Fibroblast of mammary gland (primary cell): ENCODE results near the gene HIVEP3.

ENCODE experiments used
- DNase-seq: peaks from one replicate; pipeline ENCODE4 v3.0.0-alpha.2; 2010; ENCODE audit warnings: low read depth
- H3K4me3 ChIP-seq: 2 replicates; pipeline ENCODE4 v1.5.1; 2011; ENCODE audit warnings: low read depth, mild to moderate bottlenecking, low read length, moderate library complexity; ENCODE audit not compliant: control insufficient read depth
- TF ChIP-seq, protein P1 (sequence below): conservative IDR thresholded peaks from 2 replicates; pipeline ENCODE4 v1.5.1; 2011; ENCODE audit warnings: low read depth, low read length, inconsistent platforms; ENCODE audit not compliant: control insufficient read depth, insufficient read depth

HIVEP3 gene

DNA sequence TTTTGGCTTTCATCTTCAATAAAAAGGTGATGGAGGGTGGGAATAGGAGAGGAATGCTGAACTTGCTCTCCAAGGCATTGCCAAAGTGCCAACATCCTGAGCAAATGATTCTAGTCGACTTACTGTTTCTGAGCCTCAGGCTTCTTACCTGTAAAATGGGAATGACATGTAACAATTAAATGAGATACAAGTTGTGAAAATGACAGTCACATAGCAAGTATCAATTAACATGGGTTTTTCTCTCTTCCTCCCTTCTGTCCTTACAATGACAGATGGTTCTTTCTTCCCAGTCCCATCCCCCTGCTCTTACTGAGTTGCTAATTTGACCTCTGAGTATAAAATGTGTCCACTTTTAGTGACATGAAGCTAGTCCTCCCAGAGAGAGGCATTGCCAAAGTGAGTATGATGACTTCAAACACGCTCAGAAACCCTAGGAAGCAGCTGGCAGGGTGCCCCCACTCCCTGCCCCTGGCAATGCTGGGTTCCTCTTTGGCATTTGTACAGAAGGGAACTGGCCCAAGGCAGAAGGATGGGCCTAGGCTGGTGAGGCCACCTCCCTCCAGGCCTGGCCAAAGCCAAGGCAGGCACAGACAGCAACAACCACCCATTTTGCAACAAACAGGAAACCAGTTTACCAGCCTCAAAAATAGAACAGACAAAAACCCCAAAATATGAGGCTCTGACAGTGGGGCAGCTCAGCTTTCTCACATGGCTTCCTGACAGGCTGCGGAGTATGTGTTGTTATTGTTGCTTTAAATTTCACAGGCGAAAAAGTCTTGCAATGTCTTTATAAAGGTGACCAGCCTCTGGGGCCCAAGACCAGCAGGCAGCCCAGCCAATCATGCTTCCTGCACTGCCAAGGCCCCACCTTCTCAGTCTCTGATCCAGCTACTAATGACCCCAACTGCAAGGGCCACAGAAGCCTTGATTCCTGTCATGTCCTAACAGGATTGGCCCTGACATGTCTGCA lies 115.9 kb downstream of the HIVEP3 start:
- no peak for DNase-seq
- H3K4me3 ChIP-seq = no peak overlapping the region
- TF ChIP-seq, protein P1, sequence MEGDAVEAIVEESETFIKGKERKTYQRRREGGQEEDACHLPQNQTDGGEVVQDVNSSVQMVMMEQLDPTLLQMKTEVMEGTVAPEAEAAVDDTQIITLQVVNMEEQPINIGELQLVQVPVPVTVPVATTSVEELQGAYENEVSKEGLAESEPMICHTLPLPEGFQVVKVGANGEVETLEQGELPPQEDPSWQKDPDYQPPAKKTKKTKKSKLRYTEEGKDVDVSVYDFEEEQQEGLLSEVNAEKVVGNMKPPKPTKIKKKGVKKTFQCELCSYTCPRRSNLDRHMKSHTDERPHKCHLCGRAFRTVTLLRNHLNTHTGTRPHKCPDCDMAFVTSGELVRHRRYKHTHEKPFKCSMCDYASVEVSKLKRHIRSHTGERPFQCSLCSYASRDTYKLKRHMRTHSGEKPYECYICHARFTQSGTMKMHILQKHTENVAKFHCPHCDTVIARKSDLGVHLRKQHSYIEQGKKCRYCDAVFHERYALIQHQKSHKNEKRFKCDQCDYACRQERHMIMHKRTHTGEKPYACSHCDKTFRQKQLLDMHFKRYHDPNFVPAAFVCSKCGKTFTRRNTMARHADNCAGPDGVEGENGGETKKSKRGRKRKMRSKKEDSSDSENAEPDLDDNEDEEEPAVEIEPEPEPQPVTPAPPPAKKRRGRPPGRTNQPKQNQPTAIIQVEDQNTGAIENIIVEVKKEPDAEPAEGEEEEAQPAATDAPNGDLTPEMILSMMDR = no peak

DNA sequence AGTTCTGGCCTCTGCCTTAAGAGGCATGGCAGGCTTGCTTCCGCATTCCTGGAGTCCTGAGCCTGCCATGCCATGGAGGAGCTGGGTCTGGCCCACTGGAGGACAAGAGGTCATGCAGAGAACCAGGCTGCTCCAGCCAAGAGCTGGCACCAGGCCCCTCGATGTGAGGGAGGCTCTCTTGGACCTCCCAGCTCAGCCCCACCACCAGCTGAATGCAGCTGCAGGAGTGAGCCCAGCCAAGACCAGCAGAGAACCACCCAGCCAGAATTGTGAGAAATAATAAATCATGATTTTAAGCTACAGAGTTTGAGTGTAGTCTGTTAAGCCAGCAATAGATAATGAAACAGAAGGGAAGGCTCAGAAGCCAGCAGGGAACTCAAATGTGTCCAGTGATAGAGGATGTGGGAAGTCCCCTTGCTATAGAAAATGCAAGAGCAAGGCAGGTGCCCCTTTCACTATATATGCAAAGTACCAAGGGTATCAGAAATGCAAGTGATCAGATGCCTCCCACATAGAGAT lies 118.4 kb downstream of the HIVEP3 start:
- TF ChIP-seq, protein P1 = no peak
- no peak for DNase-seq
- no peak overlapping the region for H3K4me3 ChIP-seq

DNA sequence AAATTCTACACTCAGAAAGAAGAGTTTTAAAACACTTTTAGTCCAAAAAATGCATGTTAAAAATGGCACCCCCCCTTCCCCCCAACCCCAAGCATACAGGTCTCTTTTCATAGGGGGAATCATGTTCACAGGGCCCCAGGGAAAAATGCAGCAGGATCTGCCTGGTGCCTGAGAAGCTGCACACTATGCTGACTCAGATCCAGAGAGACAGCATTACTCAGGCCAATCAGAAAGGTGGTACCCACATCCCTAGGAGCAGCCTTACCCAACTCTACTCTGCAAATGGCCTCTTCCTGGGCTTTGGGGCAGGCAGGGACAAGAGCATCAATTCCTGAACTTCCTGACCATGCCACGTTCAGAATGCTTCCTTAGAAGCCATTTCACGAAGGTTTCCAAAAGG lies 119.0 kb downstream of the HIVEP3 start:
- no peak overlapping the region for H3K4me3 ChIP-seq
- TF ChIP-seq, protein P1 = no peak
- peak; percentile 55 for DNase-seq

DNA sequence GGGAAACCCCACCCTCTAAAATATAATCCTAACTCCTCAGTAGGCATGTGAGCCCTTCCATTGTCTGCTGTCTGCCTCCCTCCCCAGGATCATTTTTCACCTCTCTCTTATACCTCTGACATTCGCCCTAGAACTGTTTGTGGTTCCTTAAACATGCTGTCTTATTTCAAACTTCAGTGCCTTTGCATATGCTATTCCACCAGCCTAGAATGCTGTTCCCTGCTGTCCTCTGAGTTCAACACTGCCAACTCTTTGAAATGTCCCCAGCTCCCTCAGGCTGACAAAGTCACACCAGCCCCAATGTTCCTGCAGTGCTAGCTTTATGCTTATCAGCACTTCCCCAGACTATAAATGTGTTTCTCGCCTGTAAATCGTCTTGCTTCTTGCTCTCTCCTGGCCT lies 119.5 kb downstream of the HIVEP3 start:
- no peak for DNase-seq
- H3K4me3 ChIP-seq = no peak overlapping the region
- TF ChIP-seq, protein P1 = no peak

DNA sequence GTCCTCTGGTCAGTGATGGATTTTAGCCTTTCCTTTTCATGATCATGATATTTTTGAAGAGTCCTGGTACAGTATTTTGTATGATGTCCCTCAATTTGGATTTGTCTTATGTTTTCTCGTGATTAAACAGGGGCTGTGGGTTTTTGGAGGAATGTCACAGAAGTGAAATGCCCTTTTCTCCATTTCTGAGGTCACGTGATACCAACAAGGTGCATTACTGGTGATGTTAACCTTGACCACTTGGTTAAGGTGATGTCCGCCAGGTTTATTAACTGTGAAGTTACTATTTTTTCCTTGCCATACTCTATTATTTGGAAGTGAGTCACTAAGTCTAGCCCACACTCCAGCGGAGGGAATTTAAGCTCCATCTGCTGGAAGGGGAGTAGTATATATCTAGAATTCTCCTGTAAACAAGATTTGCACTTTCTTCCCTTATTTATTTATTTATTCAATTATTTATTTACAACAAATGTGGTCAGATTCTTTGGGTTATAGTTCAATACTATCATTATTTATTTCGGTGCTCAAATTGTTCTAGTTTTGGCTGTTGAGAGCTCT lies 123.4 kb downstream of the HIVEP3 start:
- no peak overlapping the region for H3K4me3 ChIP-seq
- TF ChIP-seq, protein P1 = peak; percentile 73
- DNase-seq = peak; percentile 77

DNA sequence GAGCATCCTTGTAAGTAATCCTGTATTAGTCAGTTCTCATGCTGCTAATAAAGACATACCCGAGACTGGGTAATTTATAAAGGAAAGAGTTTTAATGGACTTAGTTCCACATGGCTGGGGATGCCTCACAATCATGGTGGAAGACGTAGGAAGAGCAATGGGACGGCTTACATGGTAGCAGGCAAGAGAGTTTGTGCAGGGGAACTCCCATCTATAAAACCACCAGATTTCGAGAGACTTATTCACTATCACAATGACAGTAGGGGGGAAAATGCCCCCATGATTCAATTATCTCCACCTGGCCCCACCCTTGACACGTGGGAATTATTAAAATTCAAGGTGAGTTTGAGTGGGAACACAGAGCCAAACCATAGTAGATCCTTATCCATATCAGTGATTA lies 124.7 kb downstream of the HIVEP3 start:
- TF ChIP-seq, protein P1 = no peak
- H3K4me3 ChIP-seq = no peak overlapping the region
- DNase-seq = no peak
